ENCODE measurements around the gene IER5L.

- no peak for TF ChIP-seq CTCF (conservative IDR thresholded peaks at IDR 0.05)
- no peak for TF ChIP-seq ZFX (IDR thresholded peaks at IDR 0.05)
These were observed 5.9 kb downstream of the IER5L start for GRCh38 chr9:129171993-129172751.

Data from C4-2B (cell line).